ENCODE results near the gene BRK1. TPM values are rescaled to one million over a fixed set of nuclear protein-coding genes. Genes with fewer than 3 reads are reported as not detected.

Gene BRK1
- total and polyA plus RNA-seq, 9 of the 15 experiments (the other 6 are each of a cell fraction or from before 2014, with no cell fraction given), result 105 to 634 (median 250) TPM

DNA sequence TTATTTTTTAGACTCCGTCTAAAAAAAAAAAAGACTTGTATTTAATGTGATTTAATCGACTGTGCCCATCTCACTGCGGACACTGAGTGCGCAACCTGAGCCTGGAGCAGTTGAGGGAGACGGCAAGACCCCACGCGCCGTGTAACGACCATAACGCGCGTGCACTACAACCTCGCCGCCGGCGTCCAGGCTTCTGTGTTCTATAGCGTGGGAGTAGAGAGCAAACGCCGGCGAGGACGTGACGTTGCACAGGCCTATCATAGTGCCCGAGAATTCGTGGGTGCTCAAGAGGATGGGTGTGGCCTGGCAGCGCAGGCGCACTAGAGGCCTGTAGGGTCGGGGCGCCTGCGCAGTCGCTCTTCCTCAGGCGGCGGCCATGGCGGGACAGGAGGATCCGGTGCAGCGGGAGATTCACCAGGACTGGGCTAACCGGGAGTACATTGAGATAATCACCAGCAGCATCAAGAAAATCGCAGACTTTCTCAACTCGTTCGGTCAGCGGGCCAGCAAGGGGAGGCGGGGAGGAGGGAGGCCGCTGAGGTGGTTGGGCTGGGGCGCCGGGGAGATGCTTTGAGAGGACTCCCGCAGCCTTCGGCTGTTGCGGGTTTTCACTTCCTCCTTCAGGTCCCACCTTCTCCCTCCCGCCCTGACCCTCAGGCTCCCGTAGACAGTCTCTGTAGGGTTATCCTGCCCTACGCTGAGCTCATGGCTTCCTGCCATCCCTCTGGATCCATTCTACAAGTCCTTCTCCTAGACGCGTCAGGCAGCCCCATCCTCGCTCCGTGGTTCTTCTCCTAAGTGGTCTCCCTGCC lies at the start of gene BRK1 (continued):
- TF ChIP-seq RBM15 (IDR thresholded peaks at IDR 0.05; ENCODE audit: insufficient read depth, low read length) (no peak), POLR2H (tag; IDR thresholded peaks at IDR 0.05; ENCODE audit: low read depth) (peak; percentile 96), PPARD (CRISPR knock-in tag; IDR thresholded peaks at IDR 0.05) (no peak), ARNT (IDR thresholded peaks at IDR 0.05) (peak; percentile 9 to 20; a peak in 1 of 4 replicates), ZNF444 (CRISPR knock-in tag; IDR thresholded peaks at IDR 0.05) (no peak), SMAD1 (IDR thresholded peaks at IDR 0.05; ENCODE audit: low read depth, low read length, partially characterized antibody) (peak; percentile 96), DMBX1 (CRISPR knock-in tag; IDR thresholded peaks at IDR 0.05; ENCODE audit: borderline replicate concordance) (peak; percentile 55; the same call in 1 of the 2 replicates), XRCC5 (IDR thresholded peaks at IDR 0.05; ENCODE audit: low read depth, low read length) (no peak; the same call in 1 of the 2 replicates), CHD2 (IDR thresholded peaks at IDR 0.05; ENCODE audit: low read depth, low read length) (peak; percentile 78), SMARCA5 (IDR thresholded peaks at IDR 0.05) (no peak), CXXC5 (CRISPR knock-in tag; IDR thresholded peaks at IDR 0.05) (peak; percentile 97), LCOR (CRISPR knock-in tag; IDR thresholded peaks at IDR 0.05) (0 out of 2 replicates have a peak, but pooled peaks have one; percentile 41), ZNF408 (CRISPR knock-in tag; IDR thresholded peaks at IDR 0.05; ENCODE audit: low read depth) (no peak), HCFC1 (IDR thresholded peaks at IDR 0.05; ENCODE audit: low read depth, low read length) (peak; percentile 42), DIDO1 (tag; IDR thresholded peaks at IDR 0.05; ENCODE audit: low read depth) (no peak), FOXO4 (CRISPR knock-in tag; IDR thresholded peaks at IDR 0.05) (no peak), HDAC2 (IDR thresholded peaks at IDR 0.05) (peak; percentile 74; the same call in 1 of the 2 replicates), PCBP1 (IDR thresholded peaks at IDR 0.05; ENCODE audit: low read depth, low read length, poor library complexity, severe bottlenecking) (no peak), SP1 (CRISPR knock-in tag; IDR thresholded peaks at IDR 0.05) (peak; percentile 92)

Measured in K562 (cell line).